Mononuclear cell (primary cell): ENCODE results near the gene CDKAL1. TPM values are rescaled to one million over a fixed set of nuclear protein-coding genes. Genes with fewer than 3 reads are reported as not detected.
"Not testable (repeated sequence)": the region's sequence is repeated elsewhere in the genome, so short reads cannot be mapped to it uniquely, and the experiment has no call there.

Experiments
- H3K27me3 ChIP-seq: 2 replicates; pipeline ENCODE4 v1.6.0; 2011; ENCODE audit warnings: low read length, control low read depth; ENCODE audit not compliant: insufficient read depth
- H3K4me1 ChIP-seq: 2 replicates; pipeline ENCODE4 v1.5.1; 2011; ENCODE audit warnings: mild to moderate bottlenecking, low read length, control low read depth; ENCODE audit not compliant: insufficient read depth
- H3K4me3 ChIP-seq: 2 replicates; pipeline ENCODE4 v1.5.1; 2011; ENCODE audit warnings: mild to moderate bottlenecking, low read length, moderate library complexity
- H3K9me3 ChIP-seq: 2 replicates; pipeline ENCODE4 v1.5.1; 2011; ENCODE audit warnings: low read depth, mild to moderate bottlenecking, control low read depth, low read length
- total RNA-seq: library from RNA; depleted of rRNA; stranded (reverse); fragments of >200 nt; gene quantifications from one replicate; pipeline ENCODE4 v1.2.3, GENCODE V29; 2012

CDKAL1 gene
- total RNA-seq, 1 donor, result 26.6 TPM

- H3K4me1 ChIP-seq, result no peaks in the 10 kb centered on the region
- H3K9me3 ChIP-seq, result peaks cover 6% of the 10 kb centered on the region
- H3K4me3 ChIP-seq, result no peak overlapping the region
- no peaks in the 10 kb centered on the region for H3K27me3 ChIP-seq
Observed at GRCh38 chr6:21049148-21049547, 514.9 kb downstream of the CDKAL1 start.

GRCh38 chr6:21049572-21049971 is 515.3 kb downstream of the CDKAL1 start:
- peaks cover 6% of the 10 kb centered on the region for H3K9me3 ChIP-seq
- H3K4me3 ChIP-seq, result no peak overlapping the region
- no peaks in the 10 kb centered on the region for H3K27me3 ChIP-seq
- H3K4me1 ChIP-seq, result no peaks in the 10 kb centered on the region

- Histone ChIP-seq H3K9me3 (peaks cover 6% of the 10 kb centered on the region), H3K4me3 (no peak overlapping the region), H3K27me3 (no peaks in the 10 kb centered on the region), H3K4me1 (no peaks in the 10 kb centered on the region)
Observed at GRCh38 chr6:21050935-21051334, 516.7 kb downstream of the CDKAL1 start.

GRCh38 chr6:21051777-21052176 is 517.5 kb downstream of the CDKAL1 start:
- Histone ChIP-seq H3K27me3 (no peaks in the 10 kb centered on the region), H3K4me3 (no peak overlapping the region), H3K4me1 (no peaks in the 10 kb centered on the region), H3K9me3 (peaks cover 6% of the 10 kb centered on the region)

GRCh38 chr6:21053612-21054011 is 519.4 kb downstream of the CDKAL1 start:
- no peaks in the 10 kb centered on the region for H3K27me3 ChIP-seq
- no peak overlapping the region for H3K4me3 ChIP-seq
- H3K4me1 ChIP-seq, result no peaks in the 10 kb centered on the region
- peaks cover 11% of the 10 kb centered on the region for H3K9me3 ChIP-seq

GRCh38 chr6:21055480-21055879 is 521.2 kb downstream of the CDKAL1 start:
- H3K9me3 ChIP-seq, result peaks cover 11% of the 10 kb centered on the region
- H3K4me3 ChIP-seq, H3K27me3 ChIP-seq, H3K4me1 ChIP-seq: not testable (repeated sequence)

- peaks cover 5% of the 10 kb centered on the region for H3K9me3 ChIP-seq
- no peaks in the 10 kb centered on the region for H3K27me3 ChIP-seq
- H3K4me3 ChIP-seq, result no peak overlapping the region
- no peaks in the 10 kb centered on the region for H3K4me1 ChIP-seq
Observed at GRCh38 chr6:21061892-21062291, 527.6 kb downstream of the CDKAL1 start.

- no peaks in the 10 kb centered on the region for H3K4me1 ChIP-seq
- H3K4me3 ChIP-seq, result no peak overlapping the region
- H3K27me3 ChIP-seq, result no peaks in the 10 kb centered on the region
- no peaks in the 10 kb centered on the region for H3K9me3 ChIP-seq
Observed at GRCh38 chr6:21064756-21065340, 530.6 kb downstream of the CDKAL1 start.

- no peaks in the 10 kb centered on the region for H3K27me3 ChIP-seq
- no peak overlapping the region for H3K4me3 ChIP-seq
- H3K4me1 ChIP-seq, result no peaks in the 10 kb centered on the region
- peaks cover 6% of the 10 kb centered on the region for H3K9me3 ChIP-seq
Observed at GRCh38 chr6:21067521-21067920, 533.3 kb downstream of the CDKAL1 start.

GRCh38 chr6:21070620-21071019 is 536.4 kb downstream of the CDKAL1 start:
- Histone ChIP-seq H3K4me1 (no peaks in the 10 kb centered on the region), H3K27me3 (no peaks in the 10 kb centered on the region), H3K4me3 (no peak overlapping the region), H3K9me3 (peaks cover 21% of the 10 kb centered on the region)

GRCh38 chr6:21071780-21072468 is 537.7 kb downstream of the CDKAL1 start:
- Histone ChIP-seq H3K9me3 (peaks cover 21% of the 10 kb centered on the region), H3K4me1 (no peaks in the 10 kb centered on the region), H3K27me3 (no peaks in the 10 kb centered on the region), H3K4me3 (no peak overlapping the region)

- Histone ChIP-seq H3K4me1 (no peaks in the 10 kb centered on the region), H3K27me3 (no peaks in the 10 kb centered on the region), H3K9me3 (peaks cover 21% of the 10 kb centered on the region), H3K4me3 (no peak overlapping the region)
Observed at GRCh38 chr6:21073318-21073839, 539.1 kb downstream of the CDKAL1 start.

GRCh38 chr6:21074484-21074883 is 540.2 kb downstream of the CDKAL1 start:
- H3K27me3 ChIP-seq, result no peaks in the 10 kb centered on the region
- H3K4me1 ChIP-seq, result no peaks in the 10 kb centered on the region
- no peak overlapping the region for H3K4me3 ChIP-seq
- peaks cover 21% of the 10 kb centered on the region for H3K9me3 ChIP-seq

GRCh38 chr6:21075986-21076385 is 541.7 kb downstream of the CDKAL1 start:
- Histone ChIP-seq H3K9me3 (peaks cover 15% of the 10 kb centered on the region), H3K4me1 (no peaks in the 10 kb centered on the region), H3K27me3 (no peaks in the 10 kb centered on the region), H3K4me3 (no peak overlapping the region)

- H3K4me1 ChIP-seq, result no peaks in the 10 kb centered on the region
- no peaks in the 10 kb centered on the region for H3K27me3 ChIP-seq
- no peak overlapping the region for H3K4me3 ChIP-seq
- H3K9me3 ChIP-seq, result peaks cover 6% of the 10 kb centered on the region
Observed at GRCh38 chr6:21078497-21078896, 544.2 kb downstream of the CDKAL1 start.
